Calu3 (cell line): ENCODE results near the gene SPATS2. TPM values are rescaled to one million over a fixed set of nuclear protein-coding genes. Genes with fewer than 3 reads are reported as not detected.

Experiments used
- BruUV-seq: library from RNA; stranded (reverse); fragments of 400-500 nt; replicated peaks from 2 replicates; lab custom pipeline; 2021; lab: Mats Ljungman, UMichigan
- CTCF ChIA-PET: fragments of 300-600 bp; sonication (Branson Sonifier 250); formaldehyde crosslinking; loops from one replicate; lab custom pipeline; 2022; ENCODE audit warnings: antibody characterized with exemption; lab: Charles Lee
- DNase-seq: peaks from one replicate; pipeline ENCODE4 v3.0.0; 2022
- H3K27ac Mint-ChIP-seq: one replicate; pipeline ENCODE4 v1.8.0; 2022; ENCODE audit warnings: mixed read lengths; ENCODE audit not compliant: unreplicated experiment
- H3K27me3 Mint-ChIP-seq: one replicate; pipeline ENCODE4 v1.8.0; 2022; ENCODE audit warnings: mixed read lengths; ENCODE audit not compliant: unreplicated experiment
- H3K36me3 Mint-ChIP-seq: one replicate; pipeline ENCODE4 v1.8.0; 2022; ENCODE audit warnings: mild to moderate bottlenecking, moderate library complexity, mixed read lengths; ENCODE audit not compliant: insufficient read depth, unreplicated experiment
- H3K4me1 Mint-ChIP-seq: one replicate; pipeline ENCODE4 v1.8.0; 2022; ENCODE audit warnings: mild to moderate bottlenecking, low read depth, mixed read lengths; ENCODE audit not compliant: unreplicated experiment
- H3K4me3 Mint-ChIP-seq: one replicate; pipeline ENCODE4 v1.8.0; 2022; ENCODE audit warnings: mild to moderate bottlenecking, low read depth, moderate library complexity, mixed read lengths; ENCODE audit not compliant: unreplicated experiment
- H3K9me3 Mint-ChIP-seq: one replicate; pipeline ENCODE4 v1.8.0; 2022; ENCODE audit warnings: low read depth, mixed read lengths; ENCODE audit not compliant: unreplicated experiment
- intact Hi-C: fragments of 100-400 bp; cut with micrococcal nuclease; formaldehyde crosslinking; loops from one replicate; pipeline ENCODE4 v1.10.0; 2022; ENCODE audit not compliant: unreplicated experiment
- total RNA-seq: library from RNA; stranded (reverse); gene quantifications from 2 replicates; pipeline ENCODE4 v1.2.3, GENCODE V29; 2022
- TF ChIP-seq, protein P1 (sequence below): fragments of 200-600 bp; IDR thresholded peaks from one replicate; pipeline ENCODE4 v1.8.0; 2022; ENCODE audit warnings: antibody characterized with exemption; ENCODE audit not compliant: unreplicated experiment

Gene SPATS2
- total RNA-seq, 1 experiment from 2014 or later = 23.2 TPM

DNA sequence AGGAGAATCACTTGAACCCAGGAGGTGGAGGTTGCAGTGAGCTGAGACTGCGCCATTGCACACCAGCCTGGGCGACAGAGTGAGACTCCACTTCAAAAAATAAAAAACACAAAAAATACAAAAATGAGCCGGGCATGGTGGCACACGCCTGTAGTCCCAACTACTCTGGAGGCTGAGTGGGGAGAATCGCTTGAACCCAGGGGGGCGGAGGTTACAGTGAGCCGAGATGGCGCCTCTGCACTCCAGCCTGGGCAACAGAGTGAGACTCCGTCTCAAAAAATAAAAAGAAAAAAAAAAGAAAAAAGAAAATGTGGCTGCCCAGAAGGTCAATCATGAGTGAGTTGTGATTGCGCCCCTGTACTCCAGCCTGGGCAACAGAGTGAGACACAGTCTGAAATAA, 11.3 kb upstream of the SPATS2 start:
- CTCF ChIA-PET = no interaction called here
- Mint-ChIP-seq H3K4me3 (no peak overlapping the region), H3K27ac (no peak overlapping the region), H3K9me3 (no peaks in the 10 kb centered on the region), H3K4me1 (peaks cover 22% of the 10 kb centered on the region), H3K36me3 (no peaks in the 10 kb centered on the region), H3K27me3 (no peaks in the 10 kb centered on the region)
- no peak for DNase-seq
- intact Hi-C loops = no loop called here
- no TSS peak for BruUV-seq
- TF ChIP-seq, protein P1, sequence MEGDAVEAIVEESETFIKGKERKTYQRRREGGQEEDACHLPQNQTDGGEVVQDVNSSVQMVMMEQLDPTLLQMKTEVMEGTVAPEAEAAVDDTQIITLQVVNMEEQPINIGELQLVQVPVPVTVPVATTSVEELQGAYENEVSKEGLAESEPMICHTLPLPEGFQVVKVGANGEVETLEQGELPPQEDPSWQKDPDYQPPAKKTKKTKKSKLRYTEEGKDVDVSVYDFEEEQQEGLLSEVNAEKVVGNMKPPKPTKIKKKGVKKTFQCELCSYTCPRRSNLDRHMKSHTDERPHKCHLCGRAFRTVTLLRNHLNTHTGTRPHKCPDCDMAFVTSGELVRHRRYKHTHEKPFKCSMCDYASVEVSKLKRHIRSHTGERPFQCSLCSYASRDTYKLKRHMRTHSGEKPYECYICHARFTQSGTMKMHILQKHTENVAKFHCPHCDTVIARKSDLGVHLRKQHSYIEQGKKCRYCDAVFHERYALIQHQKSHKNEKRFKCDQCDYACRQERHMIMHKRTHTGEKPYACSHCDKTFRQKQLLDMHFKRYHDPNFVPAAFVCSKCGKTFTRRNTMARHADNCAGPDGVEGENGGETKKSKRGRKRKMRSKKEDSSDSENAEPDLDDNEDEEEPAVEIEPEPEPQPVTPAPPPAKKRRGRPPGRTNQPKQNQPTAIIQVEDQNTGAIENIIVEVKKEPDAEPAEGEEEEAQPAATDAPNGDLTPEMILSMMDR = no peak

DNA sequence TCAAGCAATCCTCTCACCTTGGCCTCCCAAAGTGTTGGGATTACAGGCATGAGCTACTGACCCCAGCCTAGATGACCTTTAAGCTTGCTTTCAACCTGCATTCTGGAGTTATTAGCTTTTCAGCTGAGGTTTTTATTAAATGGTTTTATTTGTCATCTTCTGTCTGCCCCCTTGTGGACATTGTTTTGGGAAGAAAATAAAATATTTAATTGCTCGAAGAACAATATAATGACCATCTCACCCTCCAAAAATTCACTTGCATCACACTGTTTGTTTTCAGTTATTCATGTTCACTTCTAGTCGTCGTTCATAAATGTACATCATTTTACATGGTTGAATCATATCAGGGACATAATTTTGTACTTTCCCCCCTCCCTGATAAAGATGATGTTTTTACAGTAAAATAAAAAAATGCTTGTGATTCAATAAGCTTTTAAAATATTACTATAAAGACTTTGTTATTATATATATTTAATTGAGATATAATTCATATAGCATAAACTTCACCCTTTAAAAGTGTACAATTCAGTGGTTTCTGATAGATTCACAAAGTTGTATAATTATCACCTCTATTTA, 10.1 kb upstream of the SPATS2 start:
- intact Hi-C loops = loop anchor here (1.0 kb wide), 1 partner anchor 69 kb away; no protein-coding TSS in a partner anchor
- peaks cover 22% of the 10 kb centered on the region for H3K4me1 Mint-ChIP-seq
- H3K9me3 Mint-ChIP-seq = no peaks in the 10 kb centered on the region
- no peak overlapping the region for H3K4me3 Mint-ChIP-seq
- TF ChIP-seq, protein P1 = peak; percentile 22
- no TSS peak for BruUV-seq
- no peaks in the 10 kb centered on the region for H3K36me3 Mint-ChIP-seq
- H3K27me3 Mint-ChIP-seq = no peaks in the 10 kb centered on the region
- H3K27ac Mint-ChIP-seq = no peak overlapping the region
- CTCF ChIA-PET = interaction anchor here (1.0 to 3.0 kb wide), 5 partner anchors 10 to 196 kb away, joined by 4 to 67 read pairs (median 19); partner anchors contain the start of genes SPATS2 and TROAP
- no peak for DNase-seq

- H3K4me1 Mint-ChIP-seq = peaks cover 22% of the 10 kb centered on the region
- peak; percentile 45 for DNase-seq
- CTCF ChIA-PET = interaction anchor here (0.6 to 3.0 kb wide), 17 partner anchors 8 to 265 kb away, joined by 3 to 67 read pairs (median 6); partner anchors contain the start of gene SPATS2
- intact Hi-C loops = loop anchor here (1.0 kb wide), 2 partner anchors 156 to 195 kb away; no protein-coding TSS in a partner anchor
- no TSS peak for BruUV-seq
- H3K27ac Mint-ChIP-seq = no peak overlapping the region
- no peaks in the 10 kb centered on the region for H3K27me3 Mint-ChIP-seq
- H3K9me3 Mint-ChIP-seq = no peaks in the 10 kb centered on the region
- TF ChIP-seq, protein P1 = peak; percentile 64
- no peak overlapping the region for H3K4me3 Mint-ChIP-seq
- no peaks in the 10 kb centered on the region for H3K36me3 Mint-ChIP-seq
Observed at GRCh38 chr12:49358483-49359141, 8.7 kb upstream of the SPATS2 start.

DNA sequence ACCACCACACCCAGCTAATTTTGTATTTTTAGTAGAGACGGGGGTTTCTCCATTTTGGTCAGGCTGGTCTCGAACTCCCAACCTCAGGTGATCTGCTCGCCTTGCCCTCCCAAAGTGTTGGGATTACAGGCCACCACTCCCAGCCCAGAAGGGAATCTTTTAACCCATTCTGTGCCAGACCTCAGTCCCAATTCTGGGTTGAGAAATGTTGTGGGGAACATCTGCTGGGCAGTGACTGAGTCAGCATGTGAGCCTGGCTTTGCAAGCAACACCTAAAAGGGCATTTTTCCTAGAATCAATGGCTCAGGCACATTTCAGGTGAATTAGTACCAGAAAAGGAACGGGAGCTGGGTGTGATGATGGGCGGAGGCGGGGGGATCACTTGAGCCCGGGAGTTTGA, 7.6 kb upstream of the SPATS2 start:
- no peaks in the 10 kb centered on the region for H3K27me3 Mint-ChIP-seq
- intact Hi-C loops = no loop called here
- peaks cover 22% of the 10 kb centered on the region for H3K4me1 Mint-ChIP-seq
- no peaks in the 10 kb centered on the region for H3K9me3 Mint-ChIP-seq
- CTCF ChIA-PET = interaction anchor here (0.6 to 1.8 kb wide), 3 partner anchors 72 to 248 kb away, joined by 3 to 7 read pairs (median 4); no protein-coding TSS in a partner anchor
- BruUV-seq = no TSS peak
- no peaks in the 10 kb centered on the region for H3K36me3 Mint-ChIP-seq
- TF ChIP-seq, protein P1 = no peak
- H3K4me3 Mint-ChIP-seq = no peak overlapping the region
- H3K27ac Mint-ChIP-seq = no peak overlapping the region
- DNase-seq = no peak
